ENCODE results near the gene ZNF121.

The ZNF121 gene

DNA sequence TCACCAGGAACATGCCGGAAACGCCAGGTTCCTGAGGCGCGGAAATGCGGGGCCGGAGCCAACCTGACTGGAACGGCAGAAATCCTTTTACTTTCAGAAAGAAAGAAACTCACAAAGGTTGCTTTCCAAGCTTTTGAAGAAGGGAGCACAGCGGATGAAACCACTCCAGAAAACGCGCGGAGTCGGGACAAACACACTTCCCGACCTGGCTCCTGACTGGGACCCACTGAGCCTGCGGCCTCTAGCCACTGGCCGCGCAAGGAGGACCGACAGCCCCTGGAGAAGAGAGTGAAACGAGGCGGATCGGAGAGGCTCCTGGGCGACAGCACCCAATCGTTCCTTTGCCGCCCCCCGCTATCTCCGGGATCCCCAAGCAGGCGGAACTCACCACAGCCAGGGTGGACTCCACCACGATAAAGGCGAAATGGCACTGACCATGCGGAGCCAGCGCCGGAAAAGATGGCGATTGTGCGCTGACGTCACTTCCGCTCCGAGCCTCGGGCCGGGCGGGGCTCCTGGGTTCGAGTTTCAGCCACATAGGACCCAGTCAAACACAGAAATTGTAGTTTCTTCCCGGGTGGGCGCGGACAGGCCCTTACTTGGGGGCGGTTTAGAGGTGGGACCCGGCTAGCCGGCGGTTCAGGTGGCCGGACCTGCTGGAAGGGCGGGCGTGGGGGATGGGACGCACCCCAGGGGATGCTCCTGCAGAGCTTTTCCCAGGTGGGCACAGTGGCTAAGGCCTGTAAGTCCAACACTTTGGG is at the start of gene ZNF121:
Gene ZNF121 (minus strand): TSS at position 432 of the 761 bp plus-strand sequence. CDS start 16,407 bp downstream, outside the sequence.
- TF ChIP-seq, protein P1, sequence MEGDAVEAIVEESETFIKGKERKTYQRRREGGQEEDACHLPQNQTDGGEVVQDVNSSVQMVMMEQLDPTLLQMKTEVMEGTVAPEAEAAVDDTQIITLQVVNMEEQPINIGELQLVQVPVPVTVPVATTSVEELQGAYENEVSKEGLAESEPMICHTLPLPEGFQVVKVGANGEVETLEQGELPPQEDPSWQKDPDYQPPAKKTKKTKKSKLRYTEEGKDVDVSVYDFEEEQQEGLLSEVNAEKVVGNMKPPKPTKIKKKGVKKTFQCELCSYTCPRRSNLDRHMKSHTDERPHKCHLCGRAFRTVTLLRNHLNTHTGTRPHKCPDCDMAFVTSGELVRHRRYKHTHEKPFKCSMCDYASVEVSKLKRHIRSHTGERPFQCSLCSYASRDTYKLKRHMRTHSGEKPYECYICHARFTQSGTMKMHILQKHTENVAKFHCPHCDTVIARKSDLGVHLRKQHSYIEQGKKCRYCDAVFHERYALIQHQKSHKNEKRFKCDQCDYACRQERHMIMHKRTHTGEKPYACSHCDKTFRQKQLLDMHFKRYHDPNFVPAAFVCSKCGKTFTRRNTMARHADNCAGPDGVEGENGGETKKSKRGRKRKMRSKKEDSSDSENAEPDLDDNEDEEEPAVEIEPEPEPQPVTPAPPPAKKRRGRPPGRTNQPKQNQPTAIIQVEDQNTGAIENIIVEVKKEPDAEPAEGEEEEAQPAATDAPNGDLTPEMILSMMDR (IDR thresholded peaks at IDR 0.05; ENCODE audit: insufficient read depth, low read depth, low read length, missing control alignments), result no peak
- peak within 1 kb of the TSS; percentile 96 for H3K4me3 ChIP-seq (ENCODE audit: low read length)
- peak; percentile 77 for DNase-seq (ENCODE audit: low read depth)

DNA sequence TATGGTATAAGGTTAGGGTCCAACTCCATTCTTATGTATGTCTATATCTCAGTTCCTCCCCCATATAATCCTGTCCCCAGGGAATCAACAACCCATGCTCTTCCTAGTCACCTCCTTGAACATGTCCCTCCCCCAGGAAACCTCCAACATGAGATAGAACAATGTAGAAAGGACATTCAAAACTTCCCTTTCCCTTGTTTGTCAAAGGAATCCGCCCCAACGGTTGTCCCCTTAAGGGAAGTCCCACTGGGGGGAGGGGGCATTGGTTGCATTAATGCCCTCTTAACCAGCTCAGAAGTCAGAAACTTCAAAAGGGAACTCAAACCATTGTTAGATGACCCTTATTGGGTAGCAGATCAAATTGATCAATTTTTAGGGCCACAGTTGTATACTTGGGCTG is 43.6 kb upstream of the ZNF121 start:
- no peak for DNase-seq (ENCODE audit: low read depth)
- TF ChIP-seq, protein P1 (IDR thresholded peaks at IDR 0.05; ENCODE audit: insufficient read depth, low read depth, low read length, missing control alignments), result no peak
- no peak overlapping the region for H3K4me3 ChIP-seq (ENCODE audit: low read length)

GRCh38 chr19:9622531-9622930 is 38.2 kb upstream of the ZNF121 start:
- TF ChIP-seq, protein P1 (IDR thresholded peaks at IDR 0.05; ENCODE audit: insufficient read depth, low read depth, low read length, missing control alignments), result no peak

DNA sequence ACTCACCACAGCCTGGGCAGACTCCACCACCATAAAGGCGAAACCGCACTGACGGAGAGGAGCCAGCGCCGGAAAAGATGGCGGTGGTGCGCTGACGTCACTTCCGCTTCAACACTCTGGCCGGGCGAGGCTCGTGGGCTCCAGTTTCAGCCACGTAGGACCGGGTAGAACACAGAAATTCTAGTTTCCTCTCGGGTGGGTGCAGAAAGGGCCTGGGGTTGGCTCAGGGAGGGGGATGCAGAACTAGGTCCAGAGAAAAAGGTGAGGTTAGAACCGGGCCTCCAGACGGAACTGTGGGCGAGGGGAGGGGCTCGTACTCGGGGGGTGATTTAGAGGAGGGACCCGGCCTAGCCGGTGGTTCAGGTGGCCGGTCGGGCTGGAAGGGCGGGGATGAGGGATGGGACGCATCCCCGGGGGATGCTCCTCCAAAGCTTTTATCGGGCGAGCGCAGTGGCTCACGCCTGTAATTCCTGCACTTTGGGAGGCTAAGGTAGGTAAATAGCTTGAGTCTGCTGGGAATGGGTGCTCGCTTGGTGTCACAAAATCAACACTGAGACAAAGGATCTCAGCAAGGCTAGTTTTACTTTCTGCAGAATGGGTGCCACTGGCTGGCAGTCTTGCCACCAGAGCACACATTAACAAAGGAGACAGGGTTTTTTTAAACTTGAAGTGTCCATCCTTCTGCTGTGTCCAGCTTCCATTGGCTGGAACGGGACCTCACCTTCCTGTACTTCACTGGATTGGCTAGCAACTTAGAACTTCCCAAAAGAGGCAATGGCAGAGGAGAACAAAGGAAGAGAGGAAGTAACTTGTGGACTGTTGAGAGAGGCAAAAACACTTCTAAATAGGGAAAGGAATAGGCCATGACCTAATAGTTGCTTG is 37.1 kb upstream of the ZNF121 start, which contains the start of gene ZNF561:
Gene ZNF561 (minus strand): TSS at position 77 of the 882 bp plus-strand sequence. CDS start 1,776 bp downstream, outside the sequence.
- TF ChIP-seq, protein P1 (IDR thresholded peaks at IDR 0.05; ENCODE audit: insufficient read depth, low read depth, low read length, missing control alignments), result no peak
- DNase-seq (ENCODE audit: low read depth), result peak; percentile 92
- H3K4me3 ChIP-seq (ENCODE audit: low read length), result peak within 1 kb of the TSS; percentile 99

More at GRCh38 chr19:9622531-9622930, 38.2 kb upstream of the ZNF121 start:
- DNase-seq (ENCODE audit: low read depth), result peak; percentile 92
- H3K4me3 ChIP-seq (ENCODE audit: low read length), result peak overlapping the region; percentile 99

DNA sequence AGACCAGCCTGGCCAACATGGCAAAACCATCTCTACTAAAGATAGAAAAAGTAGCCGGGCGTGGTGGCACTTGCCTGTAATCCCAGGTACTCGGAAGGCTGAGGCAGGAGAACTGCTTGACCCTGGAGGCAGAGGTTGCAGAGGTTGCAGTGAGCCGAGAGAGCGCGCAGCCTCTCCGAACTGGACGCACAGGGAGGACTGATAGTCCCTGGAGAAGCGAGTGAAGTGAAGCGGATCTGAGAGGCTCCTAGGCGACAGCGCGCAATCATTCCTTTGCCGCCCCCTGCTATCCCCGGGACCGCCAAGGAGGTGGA is 36.5 kb upstream of the ZNF121 start:
- DNase-seq (ENCODE audit: low read depth), result no peak
- TF ChIP-seq, protein P1 (IDR thresholded peaks at IDR 0.05; ENCODE audit: insufficient read depth, low read depth, low read length, missing control alignments), result no peak
- H3K4me3 ChIP-seq (ENCODE audit: low read length), result peak overlapping the region; percentile 99

GRCh38 chr19:9615844-9616243 is 31.5 kb upstream of the ZNF121 start:
- TF ChIP-seq, protein P1 (IDR thresholded peaks at IDR 0.05; ENCODE audit: insufficient read depth, low read depth, low read length, missing control alignments), result no peak
- H3K4me3 ChIP-seq (ENCODE audit: low read length), result no peak overlapping the region
- no peak for DNase-seq (ENCODE audit: low read depth)
